HG03139 (cell line): ENCODE data around the gene METTL25B.
A peak's percentile ranks its signal among the peaks of the same experiment; 100 is the strongest.

ENCODE experiments used
- ATAC-seq: cut with Tn5 transposase; IDR thresholded peaks from one replicate; pipeline ENCODE4 v1.9.1; 2021; ENCODE audit not compliant: unreplicated experiment

Gene METTL25B

GRCh38 chr1:156767101-156767878 is 39.0 kb downstream of the METTL25B start, which contains the start of gene PRCC:
TSS of gene PRCC (plus strand) at chr1:156767535. CDS start at chr1:156767772, 237 bp downstream.
- ATAC-seq = peak; percentile 91

- no peak for ATAC-seq
Measured at GRCh38 chr1:156767879-156768604, 39.8 kb downstream of the METTL25B start.

GRCh38 chr1:156768610-156769295 is 40.5 kb downstream of the METTL25B start:
- no peak for ATAC-seq

- ATAC-seq = no peak
Measured at GRCh38 chr1:156772222-156772621, 44.0 kb downstream of the METTL25B start.

GRCh38 chr1:156772728-156773497 is 44.6 kb downstream of the METTL25B start:
- ATAC-seq = no peak

- ATAC-seq = no peak
Measured at GRCh38 chr1:156773607-156774006, 45.3 kb downstream of the METTL25B start.

GRCh38 chr1:156775799-156776198 is 47.5 kb downstream of the METTL25B start:
- no peak for ATAC-seq

GRCh38 chr1:156776942-156777341 is 48.7 kb downstream of the METTL25B start:
- no peak for ATAC-seq

- no peak for ATAC-seq
Measured at GRCh38 chr1:156777573-156777972, 49.3 kb downstream of the METTL25B start.

- no peak for ATAC-seq
Measured at GRCh38 chr1:156781585-156782186, 53.4 kb downstream of the METTL25B start.

GRCh38 chr1:156785458-156785857 is 57.2 kb downstream of the METTL25B start:
- ATAC-seq = no peak
